Measurements from ENCODE around the gene ACY1. TPM values are rescaled to one million over a fixed set of nuclear protein-coding genes. Genes with fewer than 3 reads are reported as not detected.
A peak's percentile ranks its signal among the peaks of the same experiment; 100 is the strongest.

ACY1 gene
- total and polyA plus RNA-seq, 2 of the 13 experiments (the other 11 are each of a cell fraction or from before 2014, with no cell fraction given) = 113 to 162 TPM

DNA sequence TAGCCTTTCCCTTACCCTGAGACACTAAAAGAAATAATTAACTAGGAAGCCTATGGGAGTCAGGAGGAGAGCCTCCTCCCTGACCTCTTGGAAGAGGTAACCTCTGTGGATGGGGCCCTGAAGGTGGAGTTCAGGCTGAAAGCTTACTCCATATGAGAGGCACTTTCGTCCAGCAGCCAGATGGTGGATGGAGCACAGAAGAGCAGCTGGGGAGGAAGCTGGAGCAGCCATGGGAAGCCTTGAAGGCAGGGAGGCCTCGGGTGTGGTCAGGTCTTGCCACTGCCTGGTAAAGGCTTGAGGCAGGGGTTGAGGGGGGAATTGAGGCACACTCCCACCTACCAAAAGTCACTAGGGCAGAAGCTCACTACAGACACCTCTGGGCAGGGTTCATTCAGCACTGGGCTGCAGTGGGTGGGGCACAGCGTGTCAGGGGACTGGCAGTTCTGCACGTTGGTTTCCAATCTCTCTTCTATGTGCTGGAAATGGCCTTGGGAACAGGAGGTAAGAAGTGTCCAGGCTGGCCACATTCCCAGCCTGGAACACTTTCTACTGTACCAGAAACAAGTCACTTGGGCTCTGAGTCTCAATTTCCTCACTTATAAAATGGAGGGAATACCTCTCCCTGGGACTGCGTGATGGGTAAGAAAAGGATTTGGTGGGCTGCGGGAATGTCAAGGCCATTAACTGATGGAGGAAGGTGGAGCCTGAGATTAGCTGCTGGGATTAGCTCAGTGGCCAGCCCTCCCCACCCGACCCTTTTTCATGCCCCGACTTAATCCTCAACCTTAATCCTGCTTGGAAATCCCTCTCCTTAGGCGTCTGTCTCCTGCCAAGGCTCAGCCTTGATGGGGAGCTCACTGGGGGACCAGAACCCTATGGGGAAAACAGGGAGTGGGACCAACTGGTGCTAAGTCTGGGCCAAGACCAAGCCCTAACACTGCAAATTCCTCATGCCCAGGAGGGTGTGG, 21.4 kb upstream of the ACY1 start:
- Histone ChIP-seq H2AFZ (ENCODE audit: low read length) (no peak overlapping the region), H3K4me1 (ENCODE audit: insufficient read depth, low read length) (peaks cover 56% of the 10 kb centered on the region), H3K9me3 (ENCODE audit: low read length) (no peaks in the 10 kb centered on the region), H3K79me2 (ENCODE audit: insufficient read depth, low read length) (peaks cover 2% of the 10 kb centered on the region), H3K9ac (ENCODE audit: insufficient read depth, low read depth, low read length) (no peak overlapping the region), H3K27me3 (ENCODE audit: control insufficient read depth in 1 of 2, insufficient read depth in 2 of 2, low read length in 2 of 2) (no peaks in the 10 kb centered on the region), H3K27ac (ENCODE audit: extremely low read length, insufficient read depth, low read length) (no peak overlapping the region), H3K36me3 (replicated peaks in 1 of 2; ENCODE audit: control insufficient read depth in 1 of 2, insufficient read depth in 2 of 2, low read length in 2 of 2) (peaks cover 4 to 18% of the 10 kb centered on the region in 2 experiments; a peak in 4 of 5 replicates), H3K4me2 (ENCODE audit: low read depth, low read length) (no peak overlapping the region), H3K4me3 (replicated peaks in 1 of 3; ENCODE audit: insufficient read depth in 1 of 3, low read depth in 2 of 3, low read length in 3 of 3) (no peak overlapping the region), H4K20me1 (ENCODE audit: insufficient read depth, low read length) (no peaks in the 10 kb centered on the region)
- POLR2A ChIA-PET = interaction anchor here (0.8 to 2.0 kb wide), 2 partner anchors 12 to 20 kb away, joined by 3 to 12 read pairs; partner anchors contain the start of genes ABHD14B, PARP3 and RRP9
- CTCF ChIA-PET (ENCODE audit: low intra/inter-chr PET ratio, low total read pairs) = no interaction called here
- in situ Hi-C loops (cut with HindIII; ENCODE audit: extremely low pct_ligation_motif_present, low pct_unique_long_range_greater_than_20kb) = no loop called here
- WGBS (ENCODE audit: low lambda C conversion rate) = 81% methylated on average over 7 of the region's 9 CpGs
- FAIRE-seq (no peak), ATAC-seq (no peak), DNase-seq (ENCODE audit: low spot score) (no peak)
- no TSS peak for BruUV-seq (replicated peaks)
- TF ChIP-seq ZNF263 (CRISPR knock-in tag; IDR thresholded peaks at IDR 0.05) = peak; percentile 84
- TF ChIP-seq RFXANK (CRISPR knock-in tag; IDR thresholded peaks at IDR 0.05) = no peak
- intact Hi-C loops (cut with micrococcal nuclease; ENCODE audit: unreplicated experiment) = no loop called here

DNA sequence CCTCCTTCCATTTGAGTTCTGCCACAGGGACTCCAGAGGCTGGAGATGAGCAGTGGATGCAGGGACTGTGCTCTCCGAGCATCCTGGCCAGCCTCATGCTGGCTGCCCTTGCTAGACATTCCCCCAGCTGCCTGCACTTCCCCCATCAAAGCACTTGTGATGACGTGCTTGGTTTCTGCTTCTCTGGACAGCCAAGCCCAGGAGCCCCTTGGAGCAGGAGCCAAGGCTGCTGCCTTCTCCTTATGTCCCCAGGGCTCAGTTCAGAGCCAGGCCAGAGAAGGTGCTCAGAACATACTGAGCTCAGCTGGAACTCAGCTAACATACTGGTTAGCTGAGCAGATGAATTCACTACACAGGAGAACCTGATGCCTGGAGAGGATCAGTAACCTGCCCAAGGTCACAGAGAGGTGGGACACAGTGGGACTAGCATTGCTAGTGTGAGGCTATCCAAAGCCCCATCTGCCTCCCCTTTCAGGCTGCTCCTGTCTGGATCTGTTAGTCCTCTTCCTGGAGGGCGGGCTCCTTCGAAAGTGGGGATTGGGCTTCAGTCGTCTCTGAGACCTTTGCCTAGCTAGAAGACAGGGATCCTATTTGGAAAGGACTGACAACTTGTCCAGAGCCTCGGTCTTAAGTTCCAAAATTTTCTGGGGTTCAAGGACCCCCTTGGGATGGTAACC, 20.3 kb upstream of the ACY1 start:
- DNase-seq (ENCODE audit: low spot score) = no peak
- H3K9ac ChIP-seq (ENCODE audit: insufficient read depth, low read depth, low read length) = no peak overlapping the region
- intact Hi-C loops (cut with micrococcal nuclease; ENCODE audit: unreplicated experiment) (no loop called here), in situ Hi-C loops (cut with HindIII; ENCODE audit: extremely low pct_ligation_motif_present, low pct_unique_long_range_greater_than_20kb) (no loop called here)
- CTCF ChIA-PET (ENCODE audit: low intra/inter-chr PET ratio, low total read pairs) = no interaction called here
- POLR2A ChIA-PET = interaction anchor here (2.0 to 2.4 kb wide), 2 partner anchors 11 to 20 kb away, joined by 7 to 12 read pairs; partner anchors contain the start of genes ABHD14B and PARP3
- FAIRE-seq = no peak
- 60% methylated on average over 1 of the region's 6 CpGs for WGBS (ENCODE audit: low lambda C conversion rate)
- H3K27ac ChIP-seq (ENCODE audit: extremely low read length, insufficient read depth, low read length) = no peak overlapping the region
- no peaks in the 10 kb centered on the region for H4K20me1 ChIP-seq (ENCODE audit: insufficient read depth, low read length)
- peaks cover 3% of the 10 kb centered on the region for H3K79me2 ChIP-seq (ENCODE audit: insufficient read depth, low read length)
- 0 out of 3 replicates have a peak, but pooled peaks have one; percentile 4 for ATAC-seq
- H3K27me3 ChIP-seq (ENCODE audit: control insufficient read depth in 1 of 2, insufficient read depth in 2 of 2, low read length in 2 of 2) = no peaks in the 10 kb centered on the region
- no peaks in the 10 kb centered on the region for H3K9me3 ChIP-seq (ENCODE audit: low read length)
- H3K36me3 ChIP-seq (replicated peaks in 1 of 2; ENCODE audit: control insufficient read depth in 1 of 2, insufficient read depth in 2 of 2, low read length in 2 of 2) = peaks cover 4 to 14% of the 10 kb centered on the region in 2 experiments; a peak in 4 of 5 replicates
- peaks cover 59% of the 10 kb centered on the region for H3K4me1 ChIP-seq (ENCODE audit: insufficient read depth, low read length)
- H3K4me2 ChIP-seq (ENCODE audit: low read depth, low read length) = no peak overlapping the region
- no TSS peak for BruUV-seq (replicated peaks)
- no peak overlapping the region for H3K4me3 ChIP-seq (replicated peaks in 1 of 3; ENCODE audit: insufficient read depth in 1 of 3, low read depth in 2 of 3, low read length in 3 of 3)
- H2AFZ ChIP-seq (ENCODE audit: low read length) = no peak overlapping the region
- TF ChIP-seq XRCC5 (optimal IDR thresholded peaks at IDR 0.05; ENCODE audit: low read length) = no peak
- no peak for TF ChIP-seq PLRG1 (conservative IDR thresholded peaks at IDR 0.05)
- TF ChIP-seq AKAP8 (CRISPR knock-in tag; IDR thresholded peaks at IDR 0.05) = no peak
- TF ChIP-seq GATAD2A (CRISPR knock-in tag; IDR thresholded peaks at IDR 0.05) = no peak
- TF ChIP-seq, protein P1, sequence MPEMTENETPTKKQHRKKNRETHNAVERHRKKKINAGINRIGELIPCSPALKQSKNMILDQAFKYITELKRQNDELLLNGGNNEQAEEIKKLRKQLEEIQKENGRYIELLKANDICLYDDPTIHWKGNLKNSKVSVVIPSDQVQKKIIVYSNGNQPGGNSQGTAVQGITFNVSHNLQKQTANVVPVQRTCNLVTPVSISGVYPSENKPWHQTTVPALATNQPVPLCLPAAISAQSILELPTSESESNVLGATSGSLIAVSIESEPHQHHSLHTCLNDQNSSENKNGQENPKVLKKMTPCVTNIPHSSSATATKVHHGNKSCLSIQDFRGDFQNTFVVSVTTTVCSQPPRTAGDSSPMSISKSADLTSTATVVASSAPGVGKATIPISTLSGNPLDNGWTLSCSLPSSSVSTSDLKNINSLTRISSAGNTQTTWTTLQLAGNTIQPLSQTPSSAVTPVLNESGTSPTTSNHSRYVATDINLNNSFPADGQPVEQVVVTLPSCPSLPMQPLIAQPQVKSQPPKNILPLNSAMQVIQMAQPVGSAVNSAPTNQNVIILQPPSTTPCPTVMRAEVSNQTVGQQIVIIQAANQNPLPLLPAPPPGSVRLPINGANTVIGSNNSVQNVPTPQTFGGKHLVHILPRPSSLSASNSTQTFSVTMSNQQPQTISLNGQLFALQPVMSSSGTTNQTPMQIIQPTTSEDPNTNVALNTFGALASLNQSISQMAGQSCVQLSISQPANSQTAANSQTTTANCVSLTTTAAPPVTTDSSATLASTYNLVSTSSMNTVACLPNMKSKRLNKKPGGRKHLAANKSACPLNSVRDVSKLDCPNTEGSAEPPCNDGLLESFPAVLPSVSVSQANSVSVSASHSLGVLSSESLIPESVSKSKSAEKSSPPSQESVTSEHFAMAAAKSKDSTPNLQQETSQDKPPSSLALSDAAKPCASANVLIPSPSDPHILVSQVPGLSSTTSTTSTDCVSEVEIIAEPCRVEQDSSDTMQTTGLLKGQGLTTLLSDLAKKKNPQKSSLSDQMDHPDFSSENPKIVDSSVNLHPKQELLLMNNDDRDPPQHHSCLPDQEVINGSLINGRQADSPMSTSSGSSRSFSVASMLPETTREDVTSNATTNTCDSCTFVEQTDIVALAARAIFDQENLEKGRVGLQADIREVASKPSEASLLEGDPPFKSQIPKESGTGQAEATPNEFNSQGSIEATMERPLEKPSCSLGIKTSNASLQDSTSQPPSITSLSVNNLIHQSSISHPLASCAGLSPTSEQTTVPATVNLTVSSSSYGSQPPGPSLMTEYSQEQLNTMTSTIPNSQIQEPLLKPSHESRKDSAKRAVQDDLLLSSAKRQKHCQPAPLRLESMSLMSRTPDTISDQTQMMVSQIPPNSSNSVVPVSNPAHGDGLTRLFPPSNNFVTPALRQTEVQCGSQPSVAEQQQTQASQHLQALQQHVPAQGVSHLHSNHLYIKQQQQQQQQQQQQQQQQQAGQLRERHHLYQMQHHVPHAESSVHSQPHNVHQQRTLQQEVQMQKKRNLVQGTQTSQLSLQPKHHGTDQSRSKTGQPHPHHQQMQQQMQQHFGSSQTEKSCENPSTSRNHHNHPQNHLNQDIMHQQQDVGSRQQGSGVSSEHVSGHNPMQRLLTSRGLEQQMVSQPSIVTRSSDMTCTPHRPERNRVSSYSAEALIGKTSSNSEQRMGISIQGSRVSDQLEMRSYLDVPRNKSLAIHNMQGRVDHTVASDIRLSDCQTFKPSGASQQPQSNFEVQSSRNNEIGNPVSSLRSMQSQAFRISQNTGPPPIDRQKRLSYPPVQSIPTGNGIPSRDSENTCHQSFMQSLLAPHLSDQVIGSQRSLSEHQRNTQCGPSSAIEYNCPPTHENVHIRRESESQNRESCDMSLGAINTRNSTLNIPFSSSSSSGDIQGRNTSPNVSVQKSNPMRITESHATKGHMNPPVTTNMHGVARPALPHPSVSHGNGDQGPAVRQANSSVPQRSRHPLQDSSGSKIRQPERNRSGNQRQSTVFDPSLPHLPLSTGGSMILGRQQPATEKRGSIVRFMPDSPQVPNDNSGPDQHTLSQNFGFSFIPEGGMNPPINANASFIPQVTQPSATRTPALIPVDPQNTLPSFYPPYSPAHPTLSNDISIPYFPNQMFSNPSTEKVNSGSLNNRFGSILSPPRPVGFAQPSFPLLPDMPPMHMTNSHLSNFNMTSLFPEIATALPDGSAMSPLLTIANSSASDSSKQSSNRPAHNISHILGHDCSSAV (CRISPR knock-in tag; IDR thresholded peaks at IDR 0.05; ENCODE audit: borderline replicate concordance) = no peak
- TF ChIP-seq NFKB2 (CRISPR knock-in tag; IDR thresholded peaks at IDR 0.05; ENCODE audit: borderline replicate concordance) = no peak

Data from HepG2 (cell line).